Endodermal cell (in vitro differentiated cells): Measurements from ENCODE around the gene NUB1. TPM values are rescaled to one million over a fixed set of nuclear protein-coding genes. Genes with fewer than 3 reads are reported as not detected.

Experiments
- DNase-seq: peaks from one replicate; pipeline ENCODE4 v3.0.0-alpha.2; 2017
- H3K27ac ChIP-seq: 2 replicates; pipeline ENCODE4 v1.5.1; 2013; ENCODE audit warnings: mild to moderate bottlenecking, low read depth, low read length, moderate library complexity
- H3K27me3 ChIP-seq: 2 replicates; pipeline ENCODE4 v1.6.1; 2013; ENCODE audit warnings: mild to moderate bottlenecking, low read length, moderate library complexity; ENCODE audit not compliant: insufficient read depth, control insufficient read depth, poor library complexity, severe bottlenecking
- H3K36me3 ChIP-seq: 2 replicates; pipeline ENCODE4 v1.7.0; 2013; ENCODE audit warnings: mild to moderate bottlenecking, low read length, moderate library complexity; ENCODE audit not compliant: control insufficient read depth, insufficient read depth
- H3K4me1 ChIP-seq: one replicate; pipeline ENCODE4 v1.7.0; 2013; ENCODE audit warnings: low read length; ENCODE audit not compliant: control insufficient read depth, insufficient read depth
- H3K4me3 ChIP-seq: 2 replicates; pipeline ENCODE4 v1.5.1; 2013; ENCODE audit warnings: mild to moderate bottlenecking, low read length, moderate library complexity
- H3K9ac ChIP-seq: 2 replicates; pipeline ENCODE4 v1.6.1; 2013; ENCODE audit warnings: mild to moderate bottlenecking, low read length, moderate library complexity; ENCODE audit not compliant: poor library complexity, severe bottlenecking; ENCODE audit errors: extremely low read depth
- H3K9me3 ChIP-seq: 2 replicates; pipeline ENCODE4 v1.6.1; 2013; ENCODE audit warnings: mild to moderate bottlenecking, low read length, moderate library complexity; ENCODE audit not compliant: control insufficient read depth
- H3K27ac Mint-ChIP-seq: 2 replicates; pipeline ENCODE4 v1.8.0; 2020; ENCODE audit warnings: mixed read lengths
- H3K27me3 Mint-ChIP-seq: 2 replicates; pipeline ENCODE4 v1.8.0; 2021; ENCODE audit warnings: mild to moderate bottlenecking, mixed read lengths; ENCODE audit not compliant: insufficient read depth
- H3K36me3 Mint-ChIP-seq: 2 replicates; pipeline ENCODE4 v1.8.0; 2020; ENCODE audit warnings: low read depth, mixed read lengths
- H3K4me1 Mint-ChIP-seq: 2 replicates; pipeline ENCODE4 v1.8.0; 2020; ENCODE audit warnings: mixed read lengths
- H3K4me3 Mint-ChIP-seq: 2 replicates; pipeline ENCODE4 v1.8.0; 2020; ENCODE audit warnings: mild to moderate bottlenecking, moderate library complexity, mixed read lengths
- H3K9me3 Mint-ChIP-seq: 2 replicates; pipeline ENCODE4 v1.8.0; 2020; ENCODE audit warnings: mild to moderate bottlenecking, mixed read lengths
- WGBS, 2 experiments: methylation state at CpG; one replicate each; pipeline versions ENCODE4 v1.1.5 to v1.1.7; 2013; ENCODE audit warnings: missing lambda C conversion rate in 2 of 2, mixed read lengths in 1 of 2; ENCODE audit not compliant: insufficient coverage in 1 of 2, insufficient read length in 1 of 2; 5-methylcytosine and 5-hydroxymethylcytosine counted together
- total RNA-seq, 2 donors: library from RNA; stranded (reverse); fragmentation: NEBNext Ultra II Directional in 1 of 2; extraction: Animal tissue kit (Norgen Biotek cat#: 25700) in 1 of 2; gene quantifications; 2 replicates in 1 of 2; 3 replicates in 1 of 2; pipeline ENCODE4 v1.2.1, GENCODE V29; 2021
- TF ChIP-seq, protein P1 (sequence below): fragments of 200-600 bp; sonication (generic); conservative IDR thresholded peaks from 2 replicates; pipeline ENCODE4 v1.5.0; 2021; ENCODE audit warnings: antibody characterized with exemption, mild to moderate bottlenecking

The NUB1 gene
- total RNA-seq, 2 donors from 2014 or later = 50.2 to 64.7 TPM

DNA sequence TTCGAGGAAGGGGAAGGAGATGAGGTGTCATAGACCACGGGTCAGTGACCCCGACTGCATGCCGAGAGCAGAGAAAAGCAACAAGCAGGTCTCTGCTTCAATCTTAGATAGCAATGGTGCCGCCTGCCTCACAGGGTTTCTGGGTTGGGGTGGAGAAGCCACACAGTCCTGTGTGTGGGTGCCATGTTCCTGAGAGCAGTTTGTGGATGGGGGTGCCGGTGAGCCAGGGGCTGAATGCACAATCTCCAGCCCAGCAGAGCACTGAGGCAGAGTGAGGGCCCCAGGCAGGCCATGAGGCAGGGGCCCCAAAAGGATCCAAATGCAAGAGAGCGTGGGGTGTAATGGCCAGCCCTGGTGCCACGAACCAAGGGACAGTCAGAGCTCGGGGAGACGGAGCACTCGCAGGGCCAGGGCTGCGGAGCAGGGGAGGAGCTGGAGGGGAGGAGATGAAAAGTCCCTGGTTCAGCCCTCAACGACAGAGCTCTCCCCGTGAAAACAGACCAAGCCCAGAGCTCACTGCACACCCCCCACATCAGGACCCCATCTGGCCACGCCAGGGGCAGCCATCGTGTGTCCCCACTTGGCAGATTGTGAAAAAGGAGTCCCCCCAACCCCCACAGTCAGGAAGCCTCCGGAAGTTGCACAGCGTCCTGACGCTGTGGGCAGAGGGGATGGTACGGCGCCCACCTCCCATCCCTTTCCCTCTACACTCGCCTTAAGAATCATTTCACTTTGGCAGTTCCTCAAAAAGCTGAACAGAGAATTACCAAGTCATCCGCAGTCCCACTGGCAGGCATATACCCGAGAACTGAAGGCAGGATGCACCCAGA, 48.4 kb downstream of the NUB1 start:
- Mint-ChIP-seq H3K27me3 (no peaks in the 10 kb centered on the region), H3K4me3 (no peak overlapping the region), H3K36me3 (peaks cover 35% of the 10 kb centered on the region), H3K4me1 (peaks cover under 1% of the 10 kb centered on the region), H3K9me3 (no peaks in the 10 kb centered on the region), H3K27ac (no peak overlapping the region)
- no peaks in the 10 kb centered on the region for H3K4me1 ChIP-seq
- H3K9me3 ChIP-seq = no peaks in the 10 kb centered on the region
- H3K27ac ChIP-seq = no peak overlapping the region
- H3K36me3 ChIP-seq = peaks cover 25% of the 10 kb centered on the region
- no peak overlapping the region for H3K4me3 ChIP-seq
- H3K9ac ChIP-seq = no peak overlapping the region
- WGBS, 2 experiments = 93 to 95% methylated on average over 15 to 24 of the region's 24 CpGs
- no peak for DNase-seq
- no peaks in the 10 kb centered on the region for H3K27me3 ChIP-seq
- TF ChIP-seq, protein P1, sequence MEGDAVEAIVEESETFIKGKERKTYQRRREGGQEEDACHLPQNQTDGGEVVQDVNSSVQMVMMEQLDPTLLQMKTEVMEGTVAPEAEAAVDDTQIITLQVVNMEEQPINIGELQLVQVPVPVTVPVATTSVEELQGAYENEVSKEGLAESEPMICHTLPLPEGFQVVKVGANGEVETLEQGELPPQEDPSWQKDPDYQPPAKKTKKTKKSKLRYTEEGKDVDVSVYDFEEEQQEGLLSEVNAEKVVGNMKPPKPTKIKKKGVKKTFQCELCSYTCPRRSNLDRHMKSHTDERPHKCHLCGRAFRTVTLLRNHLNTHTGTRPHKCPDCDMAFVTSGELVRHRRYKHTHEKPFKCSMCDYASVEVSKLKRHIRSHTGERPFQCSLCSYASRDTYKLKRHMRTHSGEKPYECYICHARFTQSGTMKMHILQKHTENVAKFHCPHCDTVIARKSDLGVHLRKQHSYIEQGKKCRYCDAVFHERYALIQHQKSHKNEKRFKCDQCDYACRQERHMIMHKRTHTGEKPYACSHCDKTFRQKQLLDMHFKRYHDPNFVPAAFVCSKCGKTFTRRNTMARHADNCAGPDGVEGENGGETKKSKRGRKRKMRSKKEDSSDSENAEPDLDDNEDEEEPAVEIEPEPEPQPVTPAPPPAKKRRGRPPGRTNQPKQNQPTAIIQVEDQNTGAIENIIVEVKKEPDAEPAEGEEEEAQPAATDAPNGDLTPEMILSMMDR = no peak

DNA sequence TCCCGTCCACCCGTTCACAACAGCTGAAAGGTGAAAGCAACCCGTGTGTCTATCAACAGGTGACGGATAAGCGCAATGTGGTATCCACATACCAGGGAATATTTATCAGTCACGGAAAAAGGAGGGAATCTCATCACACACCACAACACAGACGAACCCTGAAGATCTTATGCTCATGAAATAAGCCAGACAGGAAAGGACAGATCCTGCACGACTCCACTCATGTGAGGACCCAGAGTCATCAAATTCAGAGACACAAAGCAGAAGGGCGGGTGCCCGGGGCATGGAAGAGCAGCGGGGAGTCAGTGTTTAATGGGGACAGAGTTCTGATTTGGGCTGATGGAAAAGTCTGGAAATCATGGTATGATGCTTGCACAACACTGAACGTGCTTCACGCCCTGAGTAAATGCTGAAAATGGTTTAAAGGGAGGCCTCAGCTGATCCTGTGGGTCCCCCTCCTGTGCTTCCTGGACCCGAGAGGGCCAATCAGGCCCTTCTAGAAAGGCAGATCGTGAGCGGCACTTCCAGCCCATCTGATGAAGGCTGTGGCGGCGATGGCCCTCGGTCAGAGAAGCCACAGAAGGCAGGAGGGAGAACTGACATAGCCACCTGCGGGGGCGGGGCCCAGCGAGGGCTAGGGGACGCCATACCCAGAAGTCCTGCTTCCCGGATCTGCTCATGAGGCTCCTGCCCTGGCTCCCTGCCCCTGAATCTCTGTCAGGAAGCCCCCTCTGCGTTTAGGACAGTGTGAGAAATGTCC, 49.2 kb downstream of the NUB1 start:
- Mint-ChIP-seq H3K36me3 (peaks cover 37% of the 10 kb centered on the region), H3K9me3 (no peaks in the 10 kb centered on the region), H3K4me1 (no peaks in the 10 kb centered on the region), H3K27ac (no peak overlapping the region), H3K4me3 (no peak overlapping the region), H3K27me3 (no peaks in the 10 kb centered on the region)
- Histone ChIP-seq H3K4me1 (no peaks in the 10 kb centered on the region), H3K9me3 (no peaks in the 10 kb centered on the region), H3K27ac (no peak overlapping the region), H3K4me3 (no peak overlapping the region), H3K36me3 (peaks cover 27% of the 10 kb centered on the region), H3K9ac (no peak overlapping the region), H3K27me3 (no peaks in the 10 kb centered on the region)
- 86 to 89% methylated on average over 12 to 25 of the region's 25 CpGs for WGBS, 2 experiments
- TF ChIP-seq, protein P1 = no peak
- no peak for DNase-seq

DNA sequence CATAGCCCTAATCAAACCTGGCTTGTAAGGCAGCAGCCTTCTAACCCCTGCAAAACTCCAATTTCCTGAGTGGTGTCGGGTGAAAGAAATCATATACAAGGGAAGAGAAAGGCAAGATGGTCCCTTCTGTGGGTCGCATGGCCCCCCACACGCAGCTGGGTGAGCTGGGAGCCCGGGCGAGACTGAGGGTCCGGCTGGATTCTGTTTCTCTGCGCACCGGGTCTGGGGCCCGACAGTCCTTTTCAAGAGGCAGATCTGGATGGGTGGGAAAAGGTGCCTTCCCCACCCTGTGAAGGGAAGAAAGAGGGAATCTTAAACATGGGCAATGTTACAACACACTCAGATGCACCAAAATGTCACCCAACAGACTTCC, 49.7 kb downstream of the NUB1 start:
- no peak overlapping the region for H3K4me3 Mint-ChIP-seq
- no peaks in the 10 kb centered on the region for H3K4me1 ChIP-seq
- no peak overlapping the region for H3K9ac ChIP-seq
- H3K36me3 ChIP-seq = peaks cover 27% of the 10 kb centered on the region
- H3K9me3 Mint-ChIP-seq = no peaks in the 10 kb centered on the region
- WGBS, 2 experiments = 93 to 94% methylated on average over 7 to 9 of the region's 9 CpGs
- H3K9me3 ChIP-seq = no peaks in the 10 kb centered on the region
- no peaks in the 10 kb centered on the region for H3K4me1 Mint-ChIP-seq
- peaks cover 36% of the 10 kb centered on the region for H3K36me3 Mint-ChIP-seq
- TF ChIP-seq, protein P1 = no peak
- no peak overlapping the region for H3K27ac ChIP-seq
- no peak overlapping the region for H3K4me3 ChIP-seq
- H3K27me3 Mint-ChIP-seq = no peaks in the 10 kb centered on the region
- no peak for DNase-seq
- H3K27me3 ChIP-seq = no peaks in the 10 kb centered on the region
- H3K27ac Mint-ChIP-seq = no peak overlapping the region
